Neuron (in vitro differentiated cells): ENCODE measurements around the gene SDHC.
"Not testable (repeated sequence)": the region's sequence is repeated elsewhere in the genome, so short reads cannot be mapped to it uniquely, and the experiment has no call there.

Experiments used
- H2AFZ ChIP-seq: one replicate; pipeline ENCODE4 v1.6.1; 2013; ENCODE audit warnings: low read depth, mild to moderate bottlenecking, inconsistent platforms, low read length, moderate library complexity
- H3K27me3 ChIP-seq: one replicate; pipeline ENCODE4 v1.6.1; 2013; ENCODE audit warnings: low read length; ENCODE audit not compliant: insufficient read depth
- H3K36me3 ChIP-seq: one replicate; pipeline ENCODE4 v1.6.1; 2013; ENCODE audit warnings: low read length; ENCODE audit not compliant: insufficient read depth
- H3K4me1 ChIP-seq: one replicate; pipeline ENCODE4 v1.6.1; 2013; ENCODE audit warnings: low read length; ENCODE audit not compliant: insufficient read depth
- H3K4me3 ChIP-seq: 2 replicates; pipeline ENCODE4 v1.5.1; 2013; ENCODE audit warnings: mild to moderate bottlenecking, low read length, moderate library complexity
- H3K9me3 ChIP-seq: one replicate; pipeline ENCODE4 v1.6.1; 2013; ENCODE audit warnings: low read length

Gene SDHC

DNA sequence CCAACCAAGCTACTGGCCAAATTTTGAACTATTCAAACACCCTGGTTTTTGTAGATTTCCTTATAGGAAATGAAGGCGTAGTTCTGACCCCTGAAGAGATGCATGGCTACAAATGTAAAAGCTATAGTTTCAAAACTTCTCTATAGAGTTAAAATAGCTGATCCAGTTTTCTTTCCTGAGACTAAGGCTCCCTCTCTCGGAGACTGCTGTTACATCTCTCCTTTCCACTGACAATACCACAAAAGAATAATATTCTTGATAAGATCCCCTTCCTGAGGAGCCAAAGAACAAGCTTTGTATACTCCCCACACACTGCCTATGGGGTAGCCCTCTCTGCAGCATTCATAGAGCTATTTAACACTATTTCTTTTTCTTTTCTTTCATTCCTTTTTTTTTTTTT is 60.2 kb downstream of the SDHC start:
- Histone ChIP-seq H3K9me3 (no peaks in the 10 kb centered on the region), H3K27me3 (no peaks in the 10 kb centered on the region)

DNA sequence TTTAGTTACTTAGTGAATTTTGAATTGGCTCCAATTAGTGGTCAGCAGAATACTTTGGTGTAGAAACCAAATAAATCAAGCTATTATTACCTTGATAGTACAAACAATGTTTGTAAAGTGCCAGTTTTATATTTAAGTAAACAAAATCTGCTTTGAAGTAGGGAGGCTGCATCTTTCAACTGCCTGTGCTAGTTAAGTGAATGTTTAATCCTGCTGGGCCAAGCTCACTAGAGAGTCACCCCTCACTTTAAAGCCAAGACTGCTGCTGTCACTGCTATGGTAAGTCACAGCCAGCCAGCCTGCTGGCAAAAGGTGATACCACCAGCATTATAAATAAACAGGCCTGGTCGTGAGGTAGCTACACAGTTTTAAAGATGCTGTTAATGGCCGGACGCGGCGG is 63.8 kb downstream of the SDHC start:
- Histone ChIP-seq H3K36me3 (no peaks in the 10 kb centered on the region), H3K4me1 (no peaks in the 10 kb centered on the region), H3K9me3 (no peaks in the 10 kb centered on the region), H3K4me3 (no peak overlapping the region), H3K27me3 (no peaks in the 10 kb centered on the region), H2AFZ (no peak overlapping the region)

More for the DNA sequence above, 60.2 kb downstream of the SDHC start:
- no peak overlapping the region for H3K4me3 ChIP-seq
- H3K4me1 ChIP-seq, result no peaks in the 10 kb centered on the region
- no peak overlapping the region for H2AFZ ChIP-seq
- H3K36me3 ChIP-seq, result no peaks in the 10 kb centered on the region

DNA sequence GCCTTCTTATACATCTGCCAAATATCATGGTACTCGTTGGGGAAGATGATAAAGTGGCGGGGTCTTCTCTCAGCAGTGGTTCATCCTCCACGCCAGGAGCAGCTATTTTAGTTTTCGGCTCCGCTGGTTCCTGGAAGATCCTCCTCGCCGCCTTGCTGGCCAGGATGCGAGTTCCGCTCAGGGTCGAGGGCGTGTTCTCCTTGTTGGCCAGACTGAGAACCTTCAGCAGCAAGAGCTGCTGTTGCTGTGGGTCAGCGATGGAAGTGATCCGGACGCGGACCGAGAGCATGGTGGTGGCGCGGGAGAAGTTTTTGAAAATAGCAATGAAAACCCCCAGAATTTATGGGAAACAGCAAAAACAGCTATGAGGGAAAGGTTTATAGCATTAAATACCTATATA is 64.9 kb downstream of the SDHC start:
- Histone ChIP-seq H3K36me3 (no peaks in the 10 kb centered on the region), H3K4me3 (no peak overlapping the region), H3K4me1 (no peaks in the 10 kb centered on the region), H3K9me3 (no peaks in the 10 kb centered on the region), H3K27me3 (no peaks in the 10 kb centered on the region), H2AFZ (no peak overlapping the region)

DNA sequence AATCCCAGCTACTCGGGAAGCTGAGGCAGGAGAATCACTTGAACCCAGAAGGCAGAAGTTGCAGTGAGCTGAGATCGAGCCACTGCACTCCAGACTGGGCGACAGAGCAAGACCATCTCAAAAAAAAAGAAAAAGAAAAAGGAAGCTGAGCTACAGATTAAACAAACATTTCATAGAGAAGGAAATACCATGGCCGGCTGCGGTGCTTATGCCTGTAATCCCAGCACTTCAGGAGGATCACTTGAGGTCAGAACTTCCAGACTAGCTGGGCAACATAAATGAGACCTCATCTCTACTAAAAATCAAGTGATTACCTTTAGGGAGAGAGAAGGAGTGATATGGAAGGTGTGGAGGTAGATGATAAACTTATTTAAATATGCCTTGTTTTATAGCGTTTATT is 67.5 kb downstream of the SDHC start:
- H3K27me3 ChIP-seq, result no peaks in the 10 kb centered on the region
- no peaks in the 10 kb centered on the region for H3K9me3 ChIP-seq
- H3K36me3 ChIP-seq, result no peaks in the 10 kb centered on the region
- no peak overlapping the region for H3K4me3 ChIP-seq
- H3K4me1 ChIP-seq, result no peaks in the 10 kb centered on the region
- H2AFZ ChIP-seq, result no peak overlapping the region

DNA sequence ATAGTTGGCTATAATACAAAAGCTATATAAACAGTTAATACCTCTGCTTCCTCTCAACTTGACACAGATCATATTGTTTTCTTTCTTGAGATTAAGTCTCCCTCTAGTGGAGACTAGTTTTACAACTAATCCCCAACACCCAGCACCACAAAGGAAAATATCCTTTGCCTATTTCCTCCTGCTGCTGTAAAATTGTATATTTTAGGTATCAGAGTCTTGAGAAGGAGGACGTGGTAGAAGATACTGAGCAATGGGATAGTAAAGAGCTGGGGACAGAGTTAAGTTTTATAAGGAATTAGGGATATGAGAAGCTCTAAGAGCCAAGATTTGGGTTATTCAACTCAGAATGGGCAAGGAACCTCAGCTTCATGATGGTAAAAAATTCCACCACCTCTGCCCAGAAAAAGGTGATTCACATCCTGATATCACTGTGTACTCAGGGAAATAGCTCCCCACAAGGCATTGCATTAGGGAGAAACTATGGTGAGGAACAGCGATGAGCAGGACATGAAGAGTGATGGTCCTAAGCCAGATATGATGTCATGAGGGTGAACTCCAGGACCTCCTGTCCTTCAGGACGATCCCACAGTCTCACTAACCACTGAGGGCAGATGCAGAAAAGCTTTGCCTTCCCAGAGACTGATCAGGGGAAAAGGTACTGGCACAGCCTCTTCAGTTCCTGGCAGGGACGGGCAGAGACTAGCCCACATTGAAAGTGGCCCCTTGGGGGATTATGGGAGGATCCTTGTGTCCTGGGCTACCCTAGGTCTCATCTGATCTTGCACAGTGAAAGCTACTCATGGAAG is 68.2 kb downstream of the SDHC start:
- Histone ChIP-seq H3K9me3 (no peaks in the 10 kb centered on the region), H3K4me3 (no peak overlapping the region), H3K36me3 (no peaks in the 10 kb centered on the region), H2AFZ (no peak overlapping the region), H3K27me3 (no peaks in the 10 kb centered on the region), H3K4me1 (no peaks in the 10 kb centered on the region)

DNA sequence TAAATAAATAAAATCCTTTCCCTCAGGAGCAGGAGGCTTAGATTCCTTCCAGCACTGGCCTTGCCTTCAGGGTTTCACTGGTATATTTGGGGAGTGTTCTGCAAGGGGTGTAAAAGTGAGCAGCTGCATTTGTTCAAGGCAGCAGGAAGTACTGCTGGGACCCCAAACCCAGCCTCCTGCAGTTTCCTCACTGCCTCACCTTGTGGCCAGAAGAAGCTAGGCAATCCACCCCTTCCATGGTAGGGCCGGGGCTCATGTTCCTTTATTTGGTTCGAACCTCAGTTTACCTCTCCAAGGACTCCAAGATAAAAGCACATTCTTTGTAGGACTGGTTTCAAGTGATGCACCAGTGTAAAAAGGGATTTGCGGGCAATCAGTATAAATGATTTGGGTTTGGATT is 74.5 kb downstream of the SDHC start:
- H3K4me1 ChIP-seq, result peaks cover 4% of the 10 kb centered on the region
- no peak overlapping the region for H3K4me3 ChIP-seq
- no peaks in the 10 kb centered on the region for H3K9me3 ChIP-seq
- no peaks in the 10 kb centered on the region for H3K36me3 ChIP-seq
- no peak overlapping the region for H2AFZ ChIP-seq
- no peaks in the 10 kb centered on the region for H3K27me3 ChIP-seq

DNA sequence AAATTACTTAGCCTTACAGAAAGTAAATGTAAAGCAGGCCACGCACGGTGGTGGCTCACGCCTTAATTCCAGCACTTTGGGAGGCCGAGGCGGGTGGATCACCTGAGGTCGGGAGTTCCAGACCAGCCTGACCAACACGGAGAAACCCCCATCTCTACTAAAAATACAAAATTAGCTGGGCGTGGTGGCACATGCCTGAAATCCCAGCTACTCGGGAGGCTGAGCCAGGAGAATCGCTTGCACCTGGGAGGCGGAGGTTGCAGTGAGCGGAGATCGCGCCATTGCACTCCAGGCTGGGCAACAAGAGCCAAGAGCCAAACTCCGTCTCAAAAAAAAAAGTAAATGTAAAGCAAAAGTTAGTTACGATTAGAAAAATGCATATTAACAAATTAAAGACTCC is 75.0 kb downstream of the SDHC start:
- not testable (repeated sequence) for H3K9me3 ChIP-seq, H3K36me3 ChIP-seq, H3K27me3 ChIP-seq, H2AFZ ChIP-seq, H3K4me1 ChIP-seq
- peak overlapping the region; percentile 46 for H3K4me3 ChIP-seq

DNA sequence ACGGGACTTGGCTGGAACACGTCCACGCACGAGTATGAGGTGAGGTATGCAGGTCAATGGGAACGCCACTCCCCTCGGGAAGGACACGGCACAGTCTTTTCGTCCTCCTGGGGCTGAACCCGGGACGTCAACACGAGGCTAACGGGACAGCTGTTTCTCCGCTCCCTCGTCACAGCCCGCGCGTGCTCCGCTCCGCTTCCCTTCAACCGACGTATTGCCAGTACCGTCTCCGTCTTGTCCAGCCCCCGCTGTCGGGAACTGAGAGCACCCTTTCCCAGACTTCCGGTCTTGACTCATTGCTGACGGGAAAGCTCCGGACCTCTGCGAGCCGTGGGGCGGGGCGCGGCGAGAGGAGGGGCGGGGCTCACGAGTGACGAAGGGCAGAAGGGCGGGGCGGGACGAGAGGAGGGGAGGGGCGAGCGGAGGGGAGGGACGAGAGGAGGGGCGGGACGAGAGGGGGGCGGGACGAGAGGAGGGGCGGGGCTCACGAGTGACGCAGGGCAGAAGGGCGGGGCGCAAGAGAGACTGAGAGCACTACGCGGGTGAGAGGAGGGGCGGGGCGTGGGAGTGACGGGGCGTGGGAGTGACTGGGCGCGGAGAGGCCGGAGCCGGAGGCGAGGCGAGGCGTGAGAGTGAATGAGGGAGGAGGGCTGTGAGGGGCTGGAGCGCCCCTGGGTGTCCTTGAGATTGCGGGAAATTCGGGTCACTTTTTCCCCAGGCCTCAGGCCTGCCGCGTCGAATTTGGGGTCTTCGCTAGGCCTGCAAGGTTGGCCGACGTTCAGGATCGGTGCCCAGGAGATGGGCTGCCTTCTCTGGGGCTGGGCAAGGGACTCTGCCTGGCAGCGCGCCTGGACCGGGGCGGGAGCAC is 75.7 kb downstream of the SDHC start:
- H3K36me3 ChIP-seq, result no peaks in the 10 kb centered on the region
- H2AFZ ChIP-seq, result peak overlapping the region; percentile 48
- peaks cover 4% of the 10 kb centered on the region for H3K4me1 ChIP-seq
- H3K27me3 ChIP-seq, result no peaks in the 10 kb centered on the region
- H3K4me3 ChIP-seq, result peak overlapping the region; percentile 76
- H3K9me3 ChIP-seq, result no peaks in the 10 kb centered on the region

DNA sequence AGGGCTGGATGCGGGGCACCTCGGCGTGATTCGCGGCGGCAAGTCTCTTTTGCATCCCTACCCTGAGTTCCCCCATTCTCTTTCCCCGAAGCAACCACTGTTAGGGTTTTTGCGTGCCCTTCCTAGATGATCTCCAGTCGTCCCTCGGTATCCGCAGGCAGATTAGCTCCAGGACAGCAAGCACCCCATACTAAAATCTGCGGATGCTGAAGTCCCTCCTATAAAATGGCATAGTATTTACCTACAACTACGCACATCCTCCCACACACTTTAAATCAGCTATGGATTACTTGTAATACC is 76.3 kb downstream of the SDHC start:
- H3K9me3 ChIP-seq, result no peaks in the 10 kb centered on the region
- no peaks in the 10 kb centered on the region for H3K36me3 ChIP-seq
- H3K4me1 ChIP-seq, result peaks cover 4% of the 10 kb centered on the region
- peak overlapping the region; percentile 48 for H2AFZ ChIP-seq
- peak overlapping the region; percentile 76 for H3K4me3 ChIP-seq
- H3K27me3 ChIP-seq, result no peaks in the 10 kb centered on the region

DNA sequence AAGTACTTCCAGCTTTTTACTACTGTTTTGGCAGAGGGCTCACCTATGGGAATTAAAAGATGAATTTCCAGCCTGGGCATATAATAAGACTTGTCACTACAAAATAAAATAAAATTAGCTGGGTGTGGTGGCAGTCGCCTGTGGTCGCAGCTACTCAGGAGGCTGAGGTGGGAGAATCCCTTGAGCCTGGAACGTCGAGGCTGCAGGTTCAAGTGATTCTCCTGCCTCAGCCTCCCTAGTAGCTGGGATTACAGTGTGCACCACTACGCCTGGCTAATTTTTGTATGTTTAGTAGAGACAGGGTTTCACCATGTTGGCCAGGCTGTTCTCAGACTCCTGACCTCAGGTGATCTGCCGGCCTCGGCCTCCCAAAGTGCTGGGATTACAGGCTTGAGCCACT is 77.0 kb downstream of the SDHC start:
- not testable (repeated sequence) for H3K27me3 ChIP-seq, H3K9me3 ChIP-seq, H3K4me1 ChIP-seq, H2AFZ ChIP-seq, H3K36me3 ChIP-seq
- peak overlapping the region; percentile 76 for H3K4me3 ChIP-seq

DNA sequence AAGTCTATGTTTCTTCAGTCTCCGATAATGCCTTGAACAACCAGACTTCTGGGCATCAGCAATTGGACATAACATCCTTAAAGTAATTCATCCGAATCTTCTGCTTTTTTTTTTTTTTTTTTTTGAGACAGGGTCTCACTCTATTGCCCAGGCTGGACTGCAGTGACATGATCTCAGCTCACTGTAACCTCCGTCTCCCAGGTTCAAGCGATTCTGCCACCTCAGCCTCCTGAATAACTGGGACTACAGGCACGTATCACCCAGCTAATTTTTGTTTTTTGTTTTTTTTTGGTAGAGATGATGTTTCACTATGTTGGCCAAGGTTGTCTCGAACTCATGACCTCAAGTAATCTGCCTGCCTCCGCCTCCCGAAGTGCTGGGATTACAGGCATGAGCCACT is 77.4 kb downstream of the SDHC start:
- H3K9me3 ChIP-seq, result no peaks in the 10 kb centered on the region
- no peaks in the 10 kb centered on the region for H3K27me3 ChIP-seq
- H3K4me1 ChIP-seq, result peaks cover 4% of the 10 kb centered on the region
- no peaks in the 10 kb centered on the region for H3K36me3 ChIP-seq
- H3K4me3 ChIP-seq, result no peak overlapping the region
- no peak overlapping the region for H2AFZ ChIP-seq

DNA sequence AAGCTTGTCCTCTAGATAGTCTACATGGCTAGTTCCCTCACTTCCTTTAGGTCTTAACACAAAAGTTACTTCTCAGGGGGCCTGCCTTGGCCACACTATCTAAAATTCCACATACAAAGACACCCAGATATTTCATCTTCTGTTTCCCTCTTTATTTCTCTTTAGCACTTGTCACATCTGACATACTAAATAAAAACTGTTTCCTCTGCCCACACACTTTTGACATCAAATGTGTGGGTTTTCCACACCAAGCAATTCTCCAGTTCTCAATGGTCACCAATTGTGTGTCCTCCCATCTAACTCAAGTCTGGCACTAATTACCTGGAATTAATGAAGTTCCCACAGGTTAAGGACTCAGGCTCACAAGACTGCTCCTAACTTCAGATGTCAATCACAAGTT is 79.0 kb downstream of the SDHC start:
- H3K9me3 ChIP-seq, result no peaks in the 10 kb centered on the region
- H3K4me1 ChIP-seq, result peaks cover 4% of the 10 kb centered on the region
- no peaks in the 10 kb centered on the region for H3K27me3 ChIP-seq
- H3K36me3 ChIP-seq, result no peaks in the 10 kb centered on the region
- H2AFZ ChIP-seq, result no peak overlapping the region
- no peak overlapping the region for H3K4me3 ChIP-seq

DNA sequence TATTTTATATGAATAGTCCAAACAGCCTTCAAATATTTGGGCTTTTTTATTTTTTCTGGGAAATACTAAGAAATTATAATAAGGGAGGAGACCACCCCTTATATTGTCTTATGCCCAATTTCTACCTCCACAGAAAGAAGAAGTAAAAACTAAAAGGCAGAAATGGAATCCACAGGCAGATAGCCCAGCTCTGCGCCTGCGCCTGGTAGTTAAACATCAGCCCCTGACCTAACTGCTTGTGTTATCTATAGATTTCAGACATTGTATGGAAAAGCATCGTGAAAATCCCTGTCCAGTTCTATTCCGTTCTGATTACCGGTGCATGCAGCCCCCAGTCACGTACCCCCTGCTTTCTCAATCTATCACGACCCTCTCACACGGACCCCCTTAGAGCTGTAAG is 82.9 kb downstream of the SDHC start:
- H3K4me1 ChIP-seq, H3K9me3 ChIP-seq, H3K4me3 ChIP-seq, H3K27me3 ChIP-seq, H2AFZ ChIP-seq, H3K36me3 ChIP-seq: not testable (repeated sequence)
